Prostate gland (tissue), 2 donors: Measurements from ENCODE around the gene TDRD3. TPM values are rescaled to one million over a fixed set of nuclear protein-coding genes. Genes with fewer than 3 reads are reported as not detected.

Experiments used
- DNase-seq: peaks from one replicate; pipeline ENCODE4 v3.0.0-alpha.2; 2019; ENCODE audit warnings: low spot score
- H3K27ac ChIP-seq, 2 donors: fragments of 200-600 bp; sonication (generic); 2 replicates each; pipeline ENCODE4 v1.5.1; 2017 to 2019
- H3K27me3 ChIP-seq: fragments of 200-600 bp; sonication (generic); replicated peaks from 2 replicates; pipeline ENCODE4 v1.5.1; 2019; ENCODE audit not compliant: insufficient read depth
- H3K36me3 ChIP-seq, 2 donors: fragments of 200-600 bp; sonication (generic); 1 replicate in 1 of 2; 2 replicates in 1 of 2; pipeline versions ENCODE4 v1.5.1 to v1.8.1; 2017 to 2019
- H3K4me1 ChIP-seq: fragments of 200-600 bp; sonication (generic); replicated peaks from 2 replicates; pipeline ENCODE4 v1.5.1; 2019
- H3K4me3 ChIP-seq, 2 donors: fragments of 200-600 bp; sonication (generic); 2 replicates each; pipeline ENCODE4 v1.5.1; 2017 to 2019
- H3K9me3 ChIP-seq: fragments of 200-600 bp; sonication (generic); 2 replicates; pipeline ENCODE4 v1.5.1; 2017
- POLR2A ChIP-seq: fragments of 450-650 bp; IDR thresholded peaks from one replicate; pipeline ENCODE4 v1.6.1; 2016; ENCODE audit warnings: antibody characterized with exemption, mild to moderate bottlenecking
- POLR2AphosphoS5 ChIP-seq: sonication (generic); formaldehyde crosslinking; IDR thresholded peaks from one replicate; pipeline ENCODE4 v1.6.1; 2017; ENCODE audit warnings: antibody characterized with exemption
- WGBS: methylation state at CpG from one replicate; pipeline ENCODE4 v1.1.5; 2018; 5-methylcytosine and 5-hydroxymethylcytosine counted together
- intact Hi-C: fragments of 100-400 bp; cut with DNase I; formaldehyde crosslinking; loops from one replicate; pipeline ENCODE4 v1.14.2; 2022
- total RNA-seq, 2 donors: library from RNA; depleted of rRNA; stranded (reverse); fragments of >200 nt; gene quantifications; one replicate each; pipeline ENCODE4 v1.1.0, GENCODE V29; 2016
- TF ChIP-seq, protein P1 (sequence below), 4 experiments: fragments of 200-600 bp in 2 of 4; fragments of 450-650 bp in 2 of 4; sonication (generic) in 2 of 4; IDR thresholded peaks; 1 replicate in 3 of 4; 2 replicates in 1 of 4; pipeline ENCODE4 v1.5.1; 2016 to 2019; ENCODE audit warnings: antibody characterized with exemption in 4 of 4, mild to moderate bottlenecking in 2 of 4, moderate library complexity in 2 of 4

The TDRD3 gene
- total RNA-seq, 2 donors from 2014 or later: 14.6 to 14.7 TPM

- Histone ChIP-seq H3K36me3 (no peaks in the 10 kb centered on the region), H3K9me3 (no peaks in the 10 kb centered on the region), H3K4me3 (no peak overlapping the region), H3K27ac (no peak overlapping the region), H3K4me1 (no peaks in the 10 kb centered on the region), H3K27me3 (no peaks in the 10 kb centered on the region)
- 57% methylated on average over 2 of the region's 2 CpGs for WGBS
- DNase-seq: no peak
- intact Hi-C loops: no loop called here
- no peak for TF ChIP-seq POLR2A
- TF ChIP-seq POLR2AphosphoS5: no peak
- TF ChIP-seq, protein P1, sequence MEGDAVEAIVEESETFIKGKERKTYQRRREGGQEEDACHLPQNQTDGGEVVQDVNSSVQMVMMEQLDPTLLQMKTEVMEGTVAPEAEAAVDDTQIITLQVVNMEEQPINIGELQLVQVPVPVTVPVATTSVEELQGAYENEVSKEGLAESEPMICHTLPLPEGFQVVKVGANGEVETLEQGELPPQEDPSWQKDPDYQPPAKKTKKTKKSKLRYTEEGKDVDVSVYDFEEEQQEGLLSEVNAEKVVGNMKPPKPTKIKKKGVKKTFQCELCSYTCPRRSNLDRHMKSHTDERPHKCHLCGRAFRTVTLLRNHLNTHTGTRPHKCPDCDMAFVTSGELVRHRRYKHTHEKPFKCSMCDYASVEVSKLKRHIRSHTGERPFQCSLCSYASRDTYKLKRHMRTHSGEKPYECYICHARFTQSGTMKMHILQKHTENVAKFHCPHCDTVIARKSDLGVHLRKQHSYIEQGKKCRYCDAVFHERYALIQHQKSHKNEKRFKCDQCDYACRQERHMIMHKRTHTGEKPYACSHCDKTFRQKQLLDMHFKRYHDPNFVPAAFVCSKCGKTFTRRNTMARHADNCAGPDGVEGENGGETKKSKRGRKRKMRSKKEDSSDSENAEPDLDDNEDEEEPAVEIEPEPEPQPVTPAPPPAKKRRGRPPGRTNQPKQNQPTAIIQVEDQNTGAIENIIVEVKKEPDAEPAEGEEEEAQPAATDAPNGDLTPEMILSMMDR (IDR thresholded peaks at IDR 0.05): no peak
Observed at GRCh38 chr13:60439201-60439600, 42.2 kb downstream of the TDRD3 start.

DNA sequence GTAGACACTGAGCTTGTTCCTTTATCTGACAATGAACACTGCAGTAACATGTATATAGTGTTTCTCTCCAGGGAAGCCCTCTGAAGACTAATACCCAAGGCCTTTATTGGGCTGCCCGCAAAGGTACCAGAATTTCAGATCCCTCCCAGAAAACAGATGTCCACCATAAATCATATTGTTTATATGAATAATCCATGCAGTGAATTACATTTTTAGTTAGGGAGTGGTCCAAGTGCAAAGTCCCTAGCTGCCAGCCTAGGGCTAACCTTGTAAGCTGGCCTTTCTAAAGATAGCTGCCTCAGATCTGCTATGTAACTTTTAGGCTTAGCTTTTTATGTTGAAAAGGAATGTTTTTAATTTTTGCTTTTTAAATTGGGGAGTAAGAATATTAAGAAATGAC is 44.7 kb downstream of the TDRD3 start:
- intact Hi-C loops: no loop called here
- 91% methylated on average over 1 of the region's 1 CpG for WGBS

DNA sequence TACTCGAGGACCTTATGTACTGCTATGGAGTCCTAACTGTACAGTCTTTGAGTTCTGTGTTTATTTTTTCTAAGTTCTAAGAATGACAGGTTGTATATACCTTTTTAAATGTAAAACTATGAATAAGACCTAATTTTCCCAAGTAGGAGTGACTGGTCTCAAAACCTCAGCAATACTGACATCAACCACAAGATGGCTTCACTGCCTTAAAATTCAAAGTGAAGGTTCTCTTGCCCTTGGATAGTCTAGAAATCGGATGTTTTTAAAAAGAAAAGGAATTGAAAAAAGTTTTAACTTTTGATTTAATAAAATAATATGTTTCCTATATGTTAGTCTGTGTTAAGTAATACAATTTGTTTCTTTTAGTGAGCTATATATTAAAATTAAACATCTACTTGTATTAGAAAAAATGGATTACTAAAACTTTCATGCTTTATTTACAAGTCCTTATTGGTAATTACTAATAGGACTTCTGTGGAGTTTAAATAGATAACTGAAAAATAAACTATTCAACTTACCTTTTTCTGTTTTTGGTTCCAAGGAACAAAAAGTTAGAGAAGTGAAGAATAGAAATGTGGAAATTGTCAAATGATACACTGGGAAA is 52.0 kb downstream of the TDRD3 start:
- Histone ChIP-seq H3K4me1 (no peaks in the 10 kb centered on the region), H3K27ac (no peak overlapping the region), H3K27me3 (no peaks in the 10 kb centered on the region), H3K9me3 (no peaks in the 10 kb centered on the region), H3K36me3 (no peaks in the 10 kb centered on the region), H3K4me3 (no peak overlapping the region)
- 45% methylated on average over 2 of the region's 2 CpGs for WGBS
- no peak for TF ChIP-seq POLR2AphosphoS5
- TF ChIP-seq, protein P1 (IDR thresholded peaks at IDR 0.05): peak; percentile 24 to 67 (median 57)
- no peak for TF ChIP-seq POLR2A
- intact Hi-C loops: no loop called here
- no peak for DNase-seq

More for the DNA sequence above, 44.7 kb downstream of the TDRD3 start:
- H3K4me1 ChIP-seq: no peaks in the 10 kb centered on the region
- DNase-seq: no peak
- H3K4me3 ChIP-seq: no peak overlapping the region
- no peaks in the 10 kb centered on the region for H3K27me3 ChIP-seq
- no peak for TF ChIP-seq POLR2AphosphoS5
- no peaks in the 10 kb centered on the region for H3K36me3 ChIP-seq
- H3K27ac ChIP-seq: no peak overlapping the region
- H3K9me3 ChIP-seq: no peaks in the 10 kb centered on the region

DNA sequence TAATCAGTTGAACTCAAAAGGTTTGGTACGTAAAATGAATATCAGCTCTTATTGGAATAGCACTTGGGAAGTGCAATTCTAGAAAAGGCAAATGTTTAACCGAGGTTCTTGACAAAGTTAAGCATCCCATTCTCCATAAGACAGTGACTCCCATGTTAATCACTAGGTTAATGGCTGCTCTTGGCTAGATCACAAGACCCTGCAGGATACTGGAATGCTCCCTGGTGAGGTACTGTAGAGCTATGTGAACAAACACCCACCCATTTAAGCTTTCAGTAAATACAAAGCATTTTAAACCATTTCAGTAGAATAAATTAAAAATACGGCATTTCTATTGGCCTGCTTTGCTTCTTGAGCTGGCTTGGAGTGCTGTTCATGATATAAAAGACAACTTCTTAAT is 56.5 kb downstream of the TDRD3 start:
- WGBS: 86% methylated on average over 3 of the region's 3 CpGs
- Histone ChIP-seq H3K27me3 (no peaks in the 10 kb centered on the region), H3K9me3 (no peaks in the 10 kb centered on the region), H3K4me3 (no peak overlapping the region), H3K27ac (no peak overlapping the region), H3K36me3 (no peaks in the 10 kb centered on the region), H3K4me1 (no peaks in the 10 kb centered on the region)
- TF ChIP-seq POLR2A: no peak
- TF ChIP-seq POLR2AphosphoS5: no peak
- TF ChIP-seq, protein P1 (IDR thresholded peaks at IDR 0.05): no peak
- no peak for DNase-seq
- intact Hi-C loops: no loop called here

GRCh38 chr13:60454425-60454824 is 57.4 kb downstream of the TDRD3 start:
- no peak overlapping the region for H3K27ac ChIP-seq
- intact Hi-C loops: no loop called here
- no peaks in the 10 kb centered on the region for H3K9me3 ChIP-seq
- no peaks in the 10 kb centered on the region for H3K4me1 ChIP-seq
- no peaks in the 10 kb centered on the region for H3K36me3 ChIP-seq
- DNase-seq: no peak
- no peak overlapping the region for H3K4me3 ChIP-seq
- no peaks in the 10 kb centered on the region for H3K27me3 ChIP-seq
- TF ChIP-seq, protein P1 (IDR thresholded peaks at IDR 0.05): no peak
- TF ChIP-seq POLR2A: no peak
- TF ChIP-seq POLR2AphosphoS5: no peak
- WGBS: 95% methylated on average over 1 of the region's 1 CpG
